ENCODE results near the gene HSPBAP1. TPM values are rescaled to one million over a fixed set of nuclear protein-coding genes. Genes with fewer than 3 reads are reported as not detected.

HSPBAP1 gene
- total and polyA plus RNA-seq, 2 of the 4 experiments (the other 2 are of a cell fraction), result 2.6 to 4.8 TPM

- H3K18ac ChIP-seq (ENCODE audit: low read depth, low read length), result no peak overlapping the region
- H3K9me1 ChIP-seq (ENCODE audit: insufficient read depth, low read length), result no peaks in the 10 kb centered on the region; the same call in 1 of the 2 replicates
- H2AK5ac ChIP-seq (ENCODE audit: low read depth, low read length), result no peak overlapping the region
- ChIA-PET POLR2A (ENCODE audit: unreplicated experiment) (no interaction called here), CTCF (no interaction called here)
- H3K4ac ChIP-seq (ENCODE audit: low read depth, low read length), result no peak overlapping the region
- TF ChIP-seq RAD21 (IDR thresholded peaks at IDR 0.05; ENCODE audit: low read length), result no peak
- TF ChIP-seq, protein P1, sequence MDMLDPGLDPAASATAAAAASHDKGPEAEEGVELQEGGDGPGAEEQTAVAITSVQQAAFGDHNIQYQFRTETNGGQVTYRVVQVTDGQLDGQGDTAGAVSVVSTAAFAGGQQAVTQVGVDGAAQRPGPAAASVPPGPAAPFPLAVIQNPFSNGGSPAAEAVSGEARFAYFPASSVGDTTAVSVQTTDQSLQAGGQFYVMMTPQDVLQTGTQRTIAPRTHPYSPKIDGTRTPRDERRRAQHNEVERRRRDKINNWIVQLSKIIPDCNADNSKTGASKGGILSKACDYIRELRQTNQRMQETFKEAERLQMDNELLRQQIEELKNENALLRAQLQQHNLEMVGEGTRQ (IDR thresholded peaks at IDR 0.05; ENCODE audit: low read depth, low read length), result no peak
- no peak for TF ChIP-seq SMC3 (IDR thresholded peaks at IDR 0.05; ENCODE audit: low read depth, low read length)
- TF ChIP-seq MAZ (IDR thresholded peaks at IDR 0.05; ENCODE audit: borderline replicate concordance, low read depth, low read length), result no peak
- no peak for TF ChIP-seq RFX5 (IDR thresholded peaks at IDR 0.05; ENCODE audit: low read depth, low read length)
- no peak for TF ChIP-seq BHLHE40 (IDR thresholded peaks at IDR 0.05; ENCODE audit: low read depth, low read length)
- no peak for TF ChIP-seq POLR2A (IDR thresholded peaks at IDR 0.05; ENCODE audit: low read depth, low read length)
- TF ChIP-seq, protein P2, sequence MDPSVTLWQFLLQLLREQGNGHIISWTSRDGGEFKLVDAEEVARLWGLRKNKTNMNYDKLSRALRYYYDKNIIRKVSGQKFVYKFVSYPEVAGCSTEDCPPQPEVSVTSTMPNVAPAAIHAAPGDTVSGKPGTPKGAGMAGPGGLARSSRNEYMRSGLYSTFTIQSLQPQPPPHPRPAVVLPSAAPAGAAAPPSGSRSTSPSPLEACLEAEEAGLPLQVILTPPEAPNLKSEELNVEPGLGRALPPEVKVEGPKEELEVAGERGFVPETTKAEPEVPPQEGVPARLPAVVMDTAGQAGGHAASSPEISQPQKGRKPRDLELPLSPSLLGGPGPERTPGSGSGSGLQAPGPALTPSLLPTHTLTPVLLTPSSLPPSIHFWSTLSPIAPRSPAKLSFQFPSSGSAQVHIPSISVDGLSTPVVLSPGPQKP (IDR thresholded peaks at IDR 0.05; ENCODE audit: borderline replicate concordance, low read depth, low read length), result no peak
- no peak for TF ChIP-seq CHD1 (IDR thresholded peaks at IDR 0.05; ENCODE audit: low read depth, low read length)
- TF ChIP-seq FOS (IDR thresholded peaks at IDR 0.05; ENCODE audit: low read depth, low read length), result no peak
- no peak for TF ChIP-seq NFE2L2 (IDR thresholded peaks at IDR 0.05; ENCODE audit: low read depth, low read length)
- TF ChIP-seq MXI1 (IDR thresholded peaks at IDR 0.05; ENCODE audit: borderline replicate concordance, low read depth, low read length), result no peak
- TF ChIP-seq RCOR1 (IDR thresholded peaks at IDR 0.05; ENCODE audit: insufficient replicate concordance, low read length), result no peak
- no peak for TF ChIP-seq CEBPB (IDR thresholded peaks at IDR 0.05; ENCODE audit: low read depth, low read length)
- TF ChIP-seq MAFK (IDR thresholded peaks at IDR 0.05; ENCODE audit: low read depth, low read length), result no peak
- no peak for TF ChIP-seq CTCF (conservative IDR thresholded peaks at IDR 0.05; ENCODE audit: low read depth, low read length)
- ATAC-seq (ENCODE audit: low read depth) (no peak), DNase-seq (no peak)
- no peaks in the 10 kb centered on the region for H3K4me1 ChIP-seq (ENCODE audit: control insufficient read depth, insufficient read depth, low read length)
- peaks cover 29% of the 10 kb centered on the region for H3K36me3 ChIP-seq (ENCODE audit: control insufficient read depth, insufficient read depth, low read length)
- no peak overlapping the region for H2BK5ac ChIP-seq (ENCODE audit: low read depth, low read length, poor library complexity, severe bottlenecking)
- H4K5ac ChIP-seq (ENCODE audit: low read depth, low read length), result no peak overlapping the region
- H4K20me1 ChIP-seq (ENCODE audit: insufficient read depth, low read length), result no peaks in the 10 kb centered on the region
- H3K27me3 ChIP-seq (ENCODE audit: control insufficient read depth, insufficient read depth, low read length), result no peaks in the 10 kb centered on the region
- no peaks in the 10 kb centered on the region for H3K79me1 ChIP-seq (ENCODE audit: low read depth in 1 of 2, low read length in 2 of 2)
- 83% methylated on average over 3 of the region's 4 CpGs; no CpG with 5 or more reads in 1 of the 2 experiments for WGBS, 2 experiments (ENCODE audit: extremely low coverage in 2 of 2, insufficient read length in 1 of 2)
- in situ Hi-C loops (cut with MboI; ENCODE audit: low sequenced_read_pairs), result no loop called here
- no peak overlapping the region for H2BK20ac ChIP-seq (ENCODE audit: low read depth, low read length)
- no peak overlapping the region for H3K14ac ChIP-seq (replicated peaks; ENCODE audit: low read depth, low read length)
- H3K4me3 ChIP-seq (ENCODE audit: insufficient read depth, low read depth, low read length), result no peak overlapping the region
- no peak overlapping the region for H3K23ac ChIP-seq (ENCODE audit: low read depth, low read length)
- no peak overlapping the region for H2AFZ ChIP-seq (replicated peaks; ENCODE audit: low read length, poor library complexity)
- H3K9ac ChIP-seq (ENCODE audit: low read depth, low read length), result no peak overlapping the region
- intact Hi-C loops (cut with micrococcal nuclease), result no loop called here
- no peak overlapping the region for H2AK9ac ChIP-seq (replicated peaks; ENCODE audit: low read depth, low read length, poor library complexity)
- H3K4me2 ChIP-seq (ENCODE audit: low read depth, low read length), result no peak overlapping the region
- H4K91ac ChIP-seq (ENCODE audit: insufficient read depth, low read depth, low read length), result no peak overlapping the region
- no TSS peak for BruUV-seq (replicated peaks)
- H2BK15ac ChIP-seq (ENCODE audit: low read depth, low read length), result no peak overlapping the region
- no peak overlapping the region for H4K8ac ChIP-seq (ENCODE audit: low read depth in 2 of 2, low read length in 2 of 2)
- dilution Hi-C loops (cut with HindIII; ENCODE audit: low sequenced_read_pairs, unreplicated experiment), result no loop called here
- no peak overlapping the region for H3K56ac ChIP-seq (ENCODE audit: extremely low read depth, insufficient read depth, low read length)
- no peak overlapping the region for H3K27ac ChIP-seq (ENCODE audit: insufficient read depth, low read length)
- H2BK120ac ChIP-seq (ENCODE audit: low read depth, low read length), result no peak overlapping the region
- no peaks in the 10 kb centered on the region for H3K9me3 ChIP-seq (ENCODE audit: control insufficient read depth, insufficient read depth, low read length)
Measured at GRCh38 chr3:122716667-122717066, 77.0 kb downstream of the HSPBAP1 start.
